Measurements from ENCODE around the gene HELQ. TPM values are rescaled to one million over a fixed set of nuclear protein-coding genes. Genes with fewer than 3 reads are reported as not detected.
A peak's percentile ranks its signal among the peaks of the same experiment; 100 is the strongest.

Gene HELQ
- total and polyA plus RNA-seq, 3 experiments from 2014 or later = 14.0 to 23.5 (median 15.3) TPM

DNA sequence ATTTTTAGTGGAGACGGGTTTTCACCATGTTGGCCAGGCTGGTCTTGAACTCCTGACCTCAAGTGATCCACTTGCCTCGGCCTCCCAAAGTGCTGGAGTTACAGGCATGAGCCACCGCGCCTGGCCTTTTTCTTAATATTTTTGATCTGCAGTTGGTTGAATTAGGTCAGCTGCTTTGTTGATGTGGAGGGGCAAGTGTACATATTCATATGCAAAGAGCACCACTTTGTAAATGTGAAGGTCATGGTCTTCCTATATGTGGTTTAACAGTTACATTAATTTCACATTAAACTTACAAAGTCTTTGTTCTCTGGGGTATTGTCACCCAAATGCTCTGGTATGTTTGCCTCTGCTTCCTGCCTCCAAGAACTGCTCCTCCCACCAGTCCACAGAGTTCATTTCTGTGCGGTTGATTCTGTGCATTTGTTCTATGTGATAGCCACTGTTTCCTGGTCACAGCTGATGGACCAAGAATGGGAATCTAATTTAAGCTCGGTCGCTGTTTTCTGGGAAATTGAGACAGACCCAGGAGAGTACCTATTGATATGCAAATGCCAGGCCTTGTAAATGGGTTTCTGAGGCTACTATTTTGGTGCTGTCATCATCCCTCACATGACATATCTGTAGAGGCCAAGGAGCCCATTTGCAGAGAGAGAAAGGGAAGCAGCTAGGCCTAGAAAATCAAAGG, 94.1 kb downstream of the HELQ start:
- peaks cover 0 to 6% of the 10 kb centered on the region in 2 donors for H3K27me3 Mint-ChIP-seq
- Histone ChIP-seq H3K36me3 (ENCODE audit: insufficient read depth, low read length) (no peaks in the 10 kb centered on the region), H3K4me1 (ENCODE audit: insufficient read depth, low read length) (no peaks in the 10 kb centered on the region), H3K4me3 (ENCODE audit: low read length) (no peak overlapping the region), H3K27me3 (ENCODE audit: insufficient read depth, low read length, poor library complexity, severe bottlenecking) (no peaks in the 10 kb centered on the region), H3K27ac (ENCODE audit: low read depth, low read length) (no peak overlapping the region), H3K9me3 (ENCODE audit: low read length) (no peaks in the 10 kb centered on the region)
- no peak for DNase-seq
- ChIA-PET POLR2A (no interaction called here), CTCF (no interaction called here)
- no peak overlapping the region for H3K4me3 Mint-ChIP-seq
- no peaks in the 10 kb centered on the region for H3K9me3 Mint-ChIP-seq
- peak overlapping the region in 2 of 8 donors; percentile 30 to 93 for H3K27ac Mint-ChIP-seq
- H3K4me1 Mint-ChIP-seq = peaks cover 0 to 4% (median 0%) of the 10 kb centered on the region in 3 donors
- H3K36me3 Mint-ChIP-seq = no peaks in the 10 kb centered on the region

DNA sequence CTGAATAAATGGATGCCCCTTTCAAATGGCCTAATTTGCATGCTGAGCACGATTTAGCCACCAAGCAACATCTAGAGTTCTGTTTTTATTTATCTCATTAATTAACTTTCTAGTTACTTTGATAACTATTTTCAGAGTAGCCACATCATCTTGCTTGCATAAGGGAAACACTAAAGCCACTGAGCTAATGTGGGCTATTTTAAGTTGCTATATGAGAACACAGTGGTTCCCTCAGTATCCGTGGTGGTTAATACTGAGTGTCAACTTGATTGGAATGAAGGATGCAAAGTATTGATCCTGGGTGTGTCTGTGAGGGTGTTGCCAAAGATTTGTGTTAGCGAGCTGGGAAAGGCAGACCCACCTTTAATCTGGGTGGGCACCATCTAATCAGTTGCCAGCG, 95.6 kb downstream of the HELQ start:
- DNase-seq = no peak
- Mint-ChIP-seq H3K4me1 (peaks cover 0 to 4% (median 0%) of the 10 kb centered on the region in 3 donors), H3K9me3 (no peaks in the 10 kb centered on the region), H3K27me3 (peaks cover 0 to 3% of the 10 kb centered on the region in 2 donors), H3K36me3 (no peaks in the 10 kb centered on the region), H3K27ac (no peak overlapping the region), H3K4me3 (no peak overlapping the region)
- H3K36me3 ChIP-seq (ENCODE audit: insufficient read depth, low read length) = no peaks in the 10 kb centered on the region
- POLR2A ChIA-PET = no interaction called here
- H3K4me1 ChIP-seq (ENCODE audit: insufficient read depth, low read length) = no peaks in the 10 kb centered on the region
- H3K27me3 ChIP-seq (ENCODE audit: insufficient read depth, low read length, poor library complexity, severe bottlenecking) = no peaks in the 10 kb centered on the region
- no peak overlapping the region for H3K4me3 ChIP-seq (ENCODE audit: low read length)
- H3K27ac ChIP-seq (ENCODE audit: low read depth, low read length) = no peak overlapping the region
- CTCF ChIA-PET = no interaction called here
- no peaks in the 10 kb centered on the region for H3K9me3 ChIP-seq (ENCODE audit: low read length)

DNA sequence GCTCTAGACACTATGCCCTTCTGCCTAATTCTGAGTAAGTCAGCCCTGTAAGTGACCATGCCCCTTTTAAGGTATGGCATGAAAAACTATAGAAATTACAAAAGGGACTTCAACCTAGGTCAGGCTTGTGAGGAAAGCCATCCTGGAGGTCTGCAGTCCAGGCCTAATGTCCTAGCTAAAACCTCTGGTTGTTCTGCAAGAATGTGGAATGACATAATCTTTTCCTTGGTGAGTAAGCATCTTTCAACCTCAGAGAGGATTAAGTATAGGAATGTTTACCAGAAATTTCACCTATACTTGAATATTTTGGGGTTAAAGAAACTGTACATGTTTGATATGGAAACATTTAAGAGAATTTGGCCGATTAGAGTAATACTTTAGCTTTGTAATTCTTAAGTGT, 97.2 kb downstream of the HELQ start:
- CTCF ChIA-PET = no interaction called here

More for the DNA sequence above, 97.2 kb downstream of the HELQ start:
- Mint-ChIP-seq H3K4me3 (no peak overlapping the region), H3K36me3 (no peaks in the 10 kb centered on the region), H3K9me3 (peaks cover 0 to 7% (median 0%) of the 10 kb centered on the region in 5 donors), H3K4me1 (peaks cover 0 to 4% (median 0%) of the 10 kb centered on the region in 3 donors), H3K27ac (no peak overlapping the region), H3K27me3 (no peaks in the 10 kb centered on the region)
- no peaks in the 10 kb centered on the region for H3K36me3 ChIP-seq (ENCODE audit: insufficient read depth, low read length)
- no peaks in the 10 kb centered on the region for H3K9me3 ChIP-seq (ENCODE audit: low read length)
- H3K27me3 ChIP-seq (ENCODE audit: insufficient read depth, low read length, poor library complexity, severe bottlenecking) = no peaks in the 10 kb centered on the region
- no peak for DNase-seq
- H3K4me3 ChIP-seq (ENCODE audit: low read length) = no peak overlapping the region
- no peaks in the 10 kb centered on the region for H3K4me1 ChIP-seq (ENCODE audit: insufficient read depth, low read length)
- POLR2A ChIA-PET = no interaction called here
- H3K27ac ChIP-seq (ENCODE audit: low read depth, low read length) = no peak overlapping the region

Other genes starting within 250 kb of the HELQ start
- 10 to 100 TPM; 23.6 to 24.3 TPM for gene COQ2, start 171.0 kb downstream of the HELQ start, total RNA-seq
- gene COQ2, start 171.0 kb downstream of the HELQ start, polyA plus RNA-seq = 7.5 TPM
- gene HPSE, start 121.0 kb downstream of the HELQ start, total RNA-seq = 10 to 100 TPM; 10.6 to 10.9 TPM
- gene HPSE, start 121.0 kb downstream of the HELQ start, polyA plus RNA-seq = 4.1 TPM
- 10 to 100 TPM; 86.0 to 87.2 TPM for gene MRPS18C, start 235 bp upstream of the HELQ start, total RNA-seq
- gene MRPS18C, start 235 bp upstream of the HELQ start, polyA plus RNA-seq = 63.6 TPM
- gene ABRAXAS1, start 29.3 kb upstream of the HELQ start, total RNA-seq = 10 to 100 TPM; 10.8 to 11.0 TPM
- gene ABRAXAS1, start 29.3 kb upstream of the HELQ start, polyA plus RNA-seq = 8.1 TPM
- 1 to 10 TPM; 5.4 to 6.2 TPM for gene GPAT3, start 80.3 kb upstream of the HELQ start, total RNA-seq
- 6.8 TPM for gene GPAT3, start 80.3 kb upstream of the HELQ start, polyA plus RNA-seq

Data from CD8-positive, alpha-beta memory T cell (primary cell).